ENCODE data around the gene CCL1. TPM values are rescaled to one million over a fixed set of nuclear protein-coding genes. Genes with fewer than 3 reads are reported as not detected.

The CCL1 gene
- total RNA-seq, 1 experiment from 2014 or later = not detected

- H3K9me3 Mint-ChIP-seq = no peaks in the 10 kb centered on the region
- ATAC-seq (no peak), DNase-seq (ENCODE audit: low spot score) (no peak)
- H3K4me3 Mint-ChIP-seq = no peak overlapping the region
- no peak overlapping the region for H3K27ac Mint-ChIP-seq
- H3K36me3 Mint-ChIP-seq = no peaks in the 10 kb centered on the region
- ChIA-PET POLR2A (no interaction called here), CTCF (interaction anchor here (0.7 to 2.8 kb wide), 2 partner anchors 16 to 206 kb away, joined by 3 to 20 read pairs; no protein-coding TSS in a partner anchor)
- no peak for TF ChIP-seq NFE2L1 (CRISPR knock-in tag; IDR thresholded peaks at IDR 0.05)
- TF ChIP-seq, protein P1, sequence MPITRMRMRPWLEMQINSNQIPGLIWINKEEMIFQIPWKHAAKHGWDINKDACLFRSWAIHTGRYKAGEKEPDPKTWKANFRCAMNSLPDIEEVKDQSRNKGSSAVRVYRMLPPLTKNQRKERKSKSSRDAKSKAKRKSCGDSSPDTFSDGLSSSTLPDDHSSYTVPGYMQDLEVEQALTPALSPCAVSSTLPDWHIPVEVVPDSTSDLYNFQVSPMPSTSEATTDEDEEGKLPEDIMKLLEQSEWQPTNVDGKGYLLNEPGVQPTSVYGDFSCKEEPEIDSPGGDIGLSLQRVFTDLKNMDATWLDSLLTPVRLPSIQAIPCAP (CRISPR knock-in tag; IDR thresholded peaks at IDR 0.05) = no peak
- TF ChIP-seq FOXJ3 (CRISPR knock-in tag; IDR thresholded peaks at IDR 0.05; ENCODE audit: borderline replicate concordance) = no peak
- TF ChIP-seq ZNF416 (CRISPR knock-in tag; IDR thresholded peaks at IDR 0.05) = no peak
- TF ChIP-seq IRF2 (CRISPR knock-in tag; IDR thresholded peaks at IDR 0.05; ENCODE audit: borderline replicate concordance, low read depth) = no peak
- no peak for TF ChIP-seq ZBTB43 (CRISPR knock-in tag; IDR thresholded peaks at IDR 0.05)
- no peak for TF ChIP-seq ERG (CRISPR knock-in tag; IDR thresholded peaks at IDR 0.05)
- no peak for TF ChIP-seq ZNF671 (CRISPR knock-in tag; IDR thresholded peaks at IDR 0.05)
- TF ChIP-seq, protein P2, sequence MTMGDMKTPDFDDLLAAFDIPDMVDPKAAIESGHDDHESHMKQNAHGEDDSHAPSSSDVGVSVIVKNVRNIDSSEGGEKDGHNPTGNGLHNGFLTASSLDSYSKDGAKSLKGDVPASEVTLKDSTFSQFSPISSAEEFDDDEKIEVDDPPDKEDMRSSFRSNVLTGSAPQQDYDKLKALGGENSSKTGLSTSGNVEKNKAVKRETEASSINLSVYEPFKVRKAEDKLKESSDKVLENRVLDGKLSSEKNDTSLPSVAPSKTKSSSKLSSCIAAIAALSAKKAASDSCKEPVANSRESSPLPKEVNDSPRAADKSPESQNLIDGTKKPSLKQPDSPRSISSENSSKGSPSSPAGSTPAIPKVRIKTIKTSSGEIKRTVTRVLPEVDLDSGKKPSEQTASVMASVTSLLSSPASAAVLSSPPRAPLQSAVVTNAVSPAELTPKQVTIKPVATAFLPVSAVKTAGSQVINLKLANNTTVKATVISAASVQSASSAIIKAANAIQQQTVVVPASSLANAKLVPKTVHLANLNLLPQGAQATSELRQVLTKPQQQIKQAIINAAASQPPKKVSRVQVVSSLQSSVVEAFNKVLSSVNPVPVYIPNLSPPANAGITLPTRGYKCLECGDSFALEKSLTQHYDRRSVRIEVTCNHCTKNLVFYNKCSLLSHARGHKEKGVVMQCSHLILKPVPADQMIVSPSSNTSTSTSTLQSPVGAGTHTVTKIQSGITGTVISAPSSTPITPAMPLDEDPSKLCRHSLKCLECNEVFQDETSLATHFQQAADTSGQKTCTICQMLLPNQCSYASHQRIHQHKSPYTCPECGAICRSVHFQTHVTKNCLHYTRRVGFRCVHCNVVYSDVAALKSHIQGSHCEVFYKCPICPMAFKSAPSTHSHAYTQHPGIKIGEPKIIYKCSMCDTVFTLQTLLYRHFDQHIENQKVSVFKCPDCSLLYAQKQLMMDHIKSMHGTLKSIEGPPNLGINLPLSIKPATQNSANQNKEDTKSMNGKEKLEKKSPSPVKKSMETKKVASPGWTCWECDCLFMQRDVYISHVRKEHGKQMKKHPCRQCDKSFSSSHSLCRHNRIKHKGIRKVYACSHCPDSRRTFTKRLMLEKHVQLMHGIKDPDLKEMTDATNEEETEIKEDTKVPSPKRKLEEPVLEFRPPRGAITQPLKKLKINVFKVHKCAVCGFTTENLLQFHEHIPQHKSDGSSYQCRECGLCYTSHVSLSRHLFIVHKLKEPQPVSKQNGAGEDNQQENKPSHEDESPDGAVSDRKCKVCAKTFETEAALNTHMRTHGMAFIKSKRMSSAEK (CRISPR knock-in tag; IDR thresholded peaks at IDR 0.05; ENCODE audit: borderline replicate concordance) = no peak
- no peak for TF ChIP-seq ZNF138 (CRISPR knock-in tag; conservative IDR thresholded peaks at IDR 0.05)
- TF ChIP-seq, protein P3, sequence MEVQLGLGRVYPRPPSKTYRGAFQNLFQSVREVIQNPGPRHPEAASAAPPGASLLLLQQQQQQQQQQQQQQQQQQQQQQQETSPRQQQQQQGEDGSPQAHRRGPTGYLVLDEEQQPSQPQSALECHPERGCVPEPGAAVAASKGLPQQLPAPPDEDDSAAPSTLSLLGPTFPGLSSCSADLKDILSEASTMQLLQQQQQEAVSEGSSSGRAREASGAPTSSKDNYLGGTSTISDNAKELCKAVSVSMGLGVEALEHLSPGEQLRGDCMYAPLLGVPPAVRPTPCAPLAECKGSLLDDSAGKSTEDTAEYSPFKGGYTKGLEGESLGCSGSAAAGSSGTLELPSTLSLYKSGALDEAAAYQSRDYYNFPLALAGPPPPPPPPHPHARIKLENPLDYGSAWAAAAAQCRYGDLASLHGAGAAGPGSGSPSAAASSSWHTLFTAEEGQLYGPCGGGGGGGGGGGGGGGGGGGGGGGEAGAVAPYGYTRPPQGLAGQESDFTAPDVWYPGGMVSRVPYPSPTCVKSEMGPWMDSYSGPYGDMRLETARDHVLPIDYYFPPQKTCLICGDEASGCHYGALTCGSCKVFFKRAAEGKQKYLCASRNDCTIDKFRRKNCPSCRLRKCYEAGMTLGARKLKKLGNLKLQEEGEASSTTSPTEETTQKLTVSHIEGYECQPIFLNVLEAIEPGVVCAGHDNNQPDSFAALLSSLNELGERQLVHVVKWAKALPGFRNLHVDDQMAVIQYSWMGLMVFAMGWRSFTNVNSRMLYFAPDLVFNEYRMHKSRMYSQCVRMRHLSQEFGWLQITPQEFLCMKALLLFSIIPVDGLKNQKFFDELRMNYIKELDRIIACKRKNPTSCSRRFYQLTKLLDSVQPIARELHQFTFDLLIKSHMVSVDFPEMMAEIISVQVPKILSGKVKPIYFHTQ (CRISPR knock-in tag; IDR thresholded peaks at IDR 0.05) = no peak
- TF ChIP-seq ZNF121 (CRISPR knock-in tag; IDR thresholded peaks at IDR 0.05) = no peak
- TF ChIP-seq, protein P4, sequence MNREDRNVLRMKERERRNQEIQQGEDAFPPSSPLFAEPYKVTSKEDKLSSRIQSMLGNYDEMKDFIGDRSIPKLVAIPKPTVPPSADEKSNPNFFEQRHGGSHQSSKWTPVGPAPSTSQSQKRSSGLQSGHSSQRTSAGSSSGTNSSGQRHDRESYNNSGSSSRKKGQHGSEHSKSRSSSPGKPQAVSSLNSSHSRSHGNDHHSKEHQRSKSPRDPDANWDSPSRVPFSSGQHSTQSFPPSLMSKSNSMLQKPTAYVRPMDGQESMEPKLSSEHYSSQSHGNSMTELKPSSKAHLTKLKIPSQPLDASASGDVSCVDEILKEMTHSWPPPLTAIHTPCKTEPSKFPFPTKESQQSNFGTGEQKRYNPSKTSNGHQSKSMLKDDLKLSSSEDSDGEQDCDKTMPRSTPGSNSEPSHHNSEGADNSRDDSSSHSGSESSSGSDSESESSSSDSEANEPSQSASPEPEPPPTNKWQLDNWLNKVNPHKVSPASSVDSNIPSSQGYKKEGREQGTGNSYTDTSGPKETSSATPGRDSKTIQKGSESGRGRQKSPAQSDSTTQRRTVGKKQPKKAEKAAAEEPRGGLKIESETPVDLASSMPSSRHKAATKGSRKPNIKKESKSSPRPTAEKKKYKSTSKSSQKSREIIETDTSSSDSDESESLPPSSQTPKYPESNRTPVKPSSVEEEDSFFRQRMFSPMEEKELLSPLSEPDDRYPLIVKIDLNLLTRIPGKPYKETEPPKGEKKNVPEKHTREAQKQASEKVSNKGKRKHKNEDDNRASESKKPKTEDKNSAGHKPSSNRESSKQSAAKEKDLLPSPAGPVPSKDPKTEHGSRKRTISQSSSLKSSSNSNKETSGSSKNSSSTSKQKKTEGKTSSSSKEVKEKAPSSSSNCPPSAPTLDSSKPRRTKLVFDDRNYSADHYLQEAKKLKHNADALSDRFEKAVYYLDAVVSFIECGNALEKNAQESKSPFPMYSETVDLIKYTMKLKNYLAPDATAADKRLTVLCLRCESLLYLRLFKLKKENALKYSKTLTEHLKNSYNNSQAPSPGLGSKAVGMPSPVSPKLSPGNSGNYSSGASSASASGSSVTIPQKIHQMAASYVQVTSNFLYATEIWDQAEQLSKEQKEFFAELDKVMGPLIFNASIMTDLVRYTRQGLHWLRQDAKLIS (CRISPR knock-in tag; IDR thresholded peaks at IDR 0.05; ENCODE audit: borderline replicate concordance) = no peak
- peaks cover 7% of the 10 kb centered on the region for H3K4me1 Mint-ChIP-seq
- peaks cover 22% of the 10 kb centered on the region for H3K27me3 Mint-ChIP-seq (ENCODE audit: low read depth)
Observed at GRCh38 chr17:34377078-34377823, 14.2 kb upstream of the CCL1 start.

All from WTC11 (cell line).